ENCODE measurements around the gene CCDC185. TPM values are rescaled to one million over a fixed set of nuclear protein-coding genes. Genes with fewer than 3 reads are reported as not detected.
A peak's percentile ranks its signal among the peaks of the same experiment; 100 is the strongest.

The CCDC185 gene
- total RNA-seq (2022) (0.17 TPM in 1 of 2 replicates, not detected in the other), Bru-seq, nascent RNA (not detected), BruChase-seq, experiment 1, labeled RNA remaining after a 6-hour chase (not detected), BruChase-seq, experiment 2, labeled RNA remaining after a 2-hour chase (not detected)
- long read RNA-seq: 0 reads

- Mint-ChIP-seq H3K36me3 (ENCODE audit: insufficient read depth, unreplicated experiment) (no peaks in the 10 kb centered on the region), H3K4me1 (ENCODE audit: low read depth, unreplicated experiment) (peaks cover 9% of the 10 kb centered on the region), H3K27ac (ENCODE audit: unreplicated experiment) (peak within 1 kb of the TSS; percentile 52), H3K27me3 (ENCODE audit: unreplicated experiment) (peaks cover 65% of the 10 kb centered on the region), H3K4me3 (ENCODE audit: low read depth, unreplicated experiment) (peak within 1 kb of the TSS; percentile 65), H3K9me3 (ENCODE audit: low read depth, unreplicated experiment) (no peaks in the 10 kb centered on the region)
- intact Hi-C loops (cut with micrococcal nuclease; ENCODE audit: unreplicated experiment): no loop called here
- no peak for TF ChIP-seq CTCF (IDR thresholded peaks at IDR 0.05; ENCODE audit: unreplicated experiment)
- peak; percentile 52 for DNase-seq
- CTCF ChIA-PET: interaction anchor here (0.6 to 1.1 kb wide), 2 partner anchors 22 to 56 kb away, joined by 3 to 4 read pairs; no protein-coding TSS in a partner anchor
- BruUV-seq (replicated peaks): no TSS peak
These were observed at the start of gene CCDC185 for GRCh38 chr1:223393275-223394214. Gene CCDC185 (plus strand): TSS chr1:223393415. CDS start chr1:223393476, 61 bp downstream.

GRCh38 chr1:223343692-223344091, 49.5 kb upstream of the CCDC185 start:
- H3K4me3 Mint-ChIP-seq (ENCODE audit: low read depth, unreplicated experiment): no peak overlapping the region
- no peak for TF ChIP-seq CTCF (IDR thresholded peaks at IDR 0.05; ENCODE audit: unreplicated experiment)
- DNase-seq: no peak
- H3K9me3 Mint-ChIP-seq (ENCODE audit: low read depth, unreplicated experiment): no peaks in the 10 kb centered on the region
- no peaks in the 10 kb centered on the region for H3K4me1 Mint-ChIP-seq (ENCODE audit: low read depth, unreplicated experiment)
- peaks cover 36% of the 10 kb centered on the region for H3K27me3 Mint-ChIP-seq (ENCODE audit: unreplicated experiment)
- no peaks in the 10 kb centered on the region for H3K36me3 Mint-ChIP-seq (ENCODE audit: insufficient read depth, unreplicated experiment)
- no peak overlapping the region for H3K27ac Mint-ChIP-seq (ENCODE audit: unreplicated experiment)
- no TSS peak for BruUV-seq (replicated peaks)
- CTCF ChIA-PET: no interaction called here
- intact Hi-C loops (cut with micrococcal nuclease; ENCODE audit: unreplicated experiment): no loop called here

- no peak for TF ChIP-seq CTCF (IDR thresholded peaks at IDR 0.05; ENCODE audit: unreplicated experiment)
- no peak for DNase-seq
- H3K4me3 Mint-ChIP-seq (ENCODE audit: low read depth, unreplicated experiment): no peak overlapping the region
- intact Hi-C loops (cut with micrococcal nuclease; ENCODE audit: unreplicated experiment): no loop called here
- H3K36me3 Mint-ChIP-seq (ENCODE audit: insufficient read depth, unreplicated experiment): no peaks in the 10 kb centered on the region
- no TSS peak for BruUV-seq (replicated peaks)
- no peaks in the 10 kb centered on the region for H3K4me1 Mint-ChIP-seq (ENCODE audit: low read depth, unreplicated experiment)
- H3K27ac Mint-ChIP-seq (ENCODE audit: unreplicated experiment): no peak overlapping the region
- H3K27me3 Mint-ChIP-seq (ENCODE audit: unreplicated experiment): peaks cover 28% of the 10 kb centered on the region
- H3K9me3 Mint-ChIP-seq (ENCODE audit: low read depth, unreplicated experiment): no peaks in the 10 kb centered on the region
- CTCF ChIA-PET: no interaction called here
These were observed 48.7 kb upstream of the CCDC185 start for GRCh38 chr1:223344491-223344890.

GRCh38 chr1:223345720-223346119, 47.5 kb upstream of the CCDC185 start:
- no peak overlapping the region for H3K4me3 Mint-ChIP-seq (ENCODE audit: low read depth, unreplicated experiment)
- no peaks in the 10 kb centered on the region for H3K36me3 Mint-ChIP-seq (ENCODE audit: insufficient read depth, unreplicated experiment)
- no TSS peak for BruUV-seq (replicated peaks)
- H3K27me3 Mint-ChIP-seq (ENCODE audit: unreplicated experiment): peaks cover 17% of the 10 kb centered on the region
- no peak for TF ChIP-seq CTCF (IDR thresholded peaks at IDR 0.05; ENCODE audit: unreplicated experiment)
- H3K9me3 Mint-ChIP-seq (ENCODE audit: low read depth, unreplicated experiment): no peaks in the 10 kb centered on the region
- intact Hi-C loops (cut with micrococcal nuclease; ENCODE audit: unreplicated experiment): no loop called here
- H3K4me1 Mint-ChIP-seq (ENCODE audit: low read depth, unreplicated experiment): no peaks in the 10 kb centered on the region
- CTCF ChIA-PET: interaction anchor here (1.0 kb wide), 1 partner anchor 212 kb away, joined by 4 read pairs; no protein-coding TSS in a partner anchor
- H3K27ac Mint-ChIP-seq (ENCODE audit: unreplicated experiment): no peak overlapping the region
- no peak for DNase-seq
